Lower leg skin (tissue), 4 donors: ENCODE measurements around the gene IVNS1ABP. TPM values are rescaled to one million over a fixed set of nuclear protein-coding genes. Genes with fewer than 3 reads are reported as not detected.

Experiments
- DNase-seq, 2 donors: peaks; one replicate each; pipeline ENCODE4 v3.0.0-alpha.2; 2019; ENCODE audit warnings: low spot score in 2 of 2
- H3K4me3 ChIP-seq: fragments of 200-600 bp; sonication (generic); 2 replicates; pipeline ENCODE4 v1.5.1; 2017; ENCODE audit warnings: mild to moderate bottlenecking, low read depth; ENCODE audit not compliant: poor library complexity, severe bottlenecking
- POLR2A ChIP-seq, 2 donors: fragments of 450-650 bp; IDR thresholded peaks; one replicate each; pipeline ENCODE4 v1.6.1; 2016 to 2017; ENCODE audit warnings: antibody characterized with exemption in 2 of 2, mild to moderate bottlenecking in 1 of 2, moderate library complexity in 1 of 2
- WGBS, 2 donors: methylation state at CpG; one replicate each; pipeline ENCODE4 v1.1.5; 2018; 5-methylcytosine and 5-hydroxymethylcytosine counted together
- intact Hi-C: fragments of 100-400 bp; cut with DNase I; formaldehyde crosslinking; loops from one replicate; pipeline ENCODE4 v1.15.0; 2023; ENCODE audit warnings: low total_unique reads
- total RNA-seq, 4 donors: library from RNA; depleted of rRNA; stranded (reverse); fragments of >200 nt; gene quantifications; one replicate each; pipeline ENCODE4 v1.1.0, GENCODE V29; 2016
- TF ChIP-seq, protein P1 (sequence below), 3 donors: fragments of 450-650 bp; IDR thresholded peaks; one replicate each; pipeline ENCODE4 v1.5.1; 2016; ENCODE audit warnings: antibody characterized with exemption in 3 of 3, mild to moderate bottlenecking in 3 of 3, moderate library complexity in 2 of 3

IVNS1ABP gene
- total RNA-seq, 4 donors from 2014 or later = 68.8 to 124 (median 97.7) TPM

DNA sequence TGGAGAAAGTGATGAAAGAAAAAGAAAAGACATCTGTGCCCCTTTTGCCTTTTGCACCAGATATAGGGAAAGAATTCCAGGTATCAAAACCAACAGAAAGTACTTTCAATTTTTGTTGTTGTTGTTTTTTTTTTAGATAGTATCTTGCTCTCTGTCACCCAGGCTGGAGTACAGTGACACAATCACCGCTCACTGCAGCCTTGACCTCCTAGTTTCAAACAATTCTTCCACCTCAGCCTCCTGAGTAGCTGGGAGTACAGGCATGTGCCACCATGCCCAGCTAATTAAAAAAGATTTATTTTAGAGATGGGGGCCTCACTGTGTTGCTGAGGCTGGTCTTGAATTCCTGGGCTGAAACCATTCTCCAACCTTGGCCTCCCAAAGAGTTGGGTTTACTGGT, 31.3 kb upstream of the IVNS1ABP start:
- WGBS, 2 donors = 94 to 100% methylated on average over 1 of the region's 1 CpG
- H3K4me3 ChIP-seq = no peak overlapping the region
- DNase-seq = no peak
- TF ChIP-seq POLR2A (IDR thresholded peaks at IDR 0.05) = no peak
- TF ChIP-seq, protein P1, sequence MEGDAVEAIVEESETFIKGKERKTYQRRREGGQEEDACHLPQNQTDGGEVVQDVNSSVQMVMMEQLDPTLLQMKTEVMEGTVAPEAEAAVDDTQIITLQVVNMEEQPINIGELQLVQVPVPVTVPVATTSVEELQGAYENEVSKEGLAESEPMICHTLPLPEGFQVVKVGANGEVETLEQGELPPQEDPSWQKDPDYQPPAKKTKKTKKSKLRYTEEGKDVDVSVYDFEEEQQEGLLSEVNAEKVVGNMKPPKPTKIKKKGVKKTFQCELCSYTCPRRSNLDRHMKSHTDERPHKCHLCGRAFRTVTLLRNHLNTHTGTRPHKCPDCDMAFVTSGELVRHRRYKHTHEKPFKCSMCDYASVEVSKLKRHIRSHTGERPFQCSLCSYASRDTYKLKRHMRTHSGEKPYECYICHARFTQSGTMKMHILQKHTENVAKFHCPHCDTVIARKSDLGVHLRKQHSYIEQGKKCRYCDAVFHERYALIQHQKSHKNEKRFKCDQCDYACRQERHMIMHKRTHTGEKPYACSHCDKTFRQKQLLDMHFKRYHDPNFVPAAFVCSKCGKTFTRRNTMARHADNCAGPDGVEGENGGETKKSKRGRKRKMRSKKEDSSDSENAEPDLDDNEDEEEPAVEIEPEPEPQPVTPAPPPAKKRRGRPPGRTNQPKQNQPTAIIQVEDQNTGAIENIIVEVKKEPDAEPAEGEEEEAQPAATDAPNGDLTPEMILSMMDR (IDR thresholded peaks at IDR 0.05) = no peak
- intact Hi-C loops = no loop called here

DNA sequence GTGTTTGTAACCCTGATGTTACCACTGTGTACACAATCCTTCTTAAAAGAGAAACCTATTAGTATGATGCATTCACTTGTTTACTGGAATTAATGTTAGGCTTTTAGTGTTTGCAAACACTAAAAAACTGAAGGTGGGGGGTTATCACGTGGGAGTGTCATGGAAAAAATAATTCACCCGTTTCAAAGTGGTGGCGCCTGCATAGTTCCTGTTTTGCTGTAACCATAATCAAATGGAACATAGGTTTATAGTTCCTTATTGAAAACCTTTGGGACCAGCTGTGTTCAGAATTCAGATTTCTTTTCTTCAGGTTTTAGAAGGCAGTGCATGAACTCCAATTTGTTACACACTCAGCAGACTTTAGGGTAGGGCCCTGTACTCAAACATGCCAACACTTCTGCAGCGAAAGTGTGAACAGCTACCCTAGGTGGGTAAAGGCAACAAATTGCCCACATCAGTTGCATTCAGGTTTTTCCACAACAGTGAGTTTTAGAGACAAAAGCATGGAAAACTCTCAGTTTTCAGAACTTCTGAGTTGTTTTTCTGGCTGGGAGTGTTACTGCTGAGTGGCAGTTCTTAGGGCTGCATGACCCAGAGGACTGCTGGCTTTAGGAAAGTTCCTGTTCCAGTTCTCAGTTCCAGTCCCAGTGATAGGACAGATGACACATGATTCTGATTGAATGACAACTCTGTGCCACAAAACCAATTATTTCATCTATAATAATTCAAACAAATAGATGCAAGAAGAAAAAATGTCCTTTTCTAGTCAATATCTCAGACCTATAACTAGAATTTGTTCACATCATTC, 29.1 kb upstream of the IVNS1ABP start:
- no peak for DNase-seq
- 67 to 77% methylated on average over 4 of the region's 4 CpGs for WGBS, 2 donors

DNA sequence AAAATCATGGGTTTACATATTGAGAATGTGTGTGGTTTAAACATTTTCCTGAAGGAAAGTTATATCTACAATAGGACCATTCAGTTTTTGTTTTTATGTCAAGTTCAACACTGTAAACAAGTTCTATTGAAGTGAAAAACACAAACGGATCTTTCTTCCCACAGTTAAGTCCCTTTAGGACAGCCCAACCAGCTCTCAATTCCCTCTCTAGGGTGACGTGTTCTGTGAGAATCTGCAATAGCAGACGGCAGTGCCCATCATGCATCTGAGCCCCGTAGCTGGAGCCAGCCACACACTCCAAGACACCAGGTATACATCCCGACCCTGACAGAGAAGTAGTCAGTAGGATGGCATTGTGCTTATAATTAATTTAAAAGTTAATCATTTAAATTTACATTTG, 26.3 kb upstream of the IVNS1ABP start:
- no peak for DNase-seq
- TF ChIP-seq, protein P1 (IDR thresholded peaks at IDR 0.05) = no peak
- TF ChIP-seq POLR2A (IDR thresholded peaks at IDR 0.05) = no peak
- intact Hi-C loops = no loop called here
- no peak overlapping the region for H3K4me3 ChIP-seq
- WGBS, 2 donors = 81 to 82% methylated on average over 5 of the region's 5 CpGs

More for the DNA sequence above, 29.1 kb upstream of the IVNS1ABP start:
- intact Hi-C loops = no loop called here
- no peak overlapping the region for H3K4me3 ChIP-seq
- TF ChIP-seq POLR2A (IDR thresholded peaks at IDR 0.05) = no peak

DNA sequence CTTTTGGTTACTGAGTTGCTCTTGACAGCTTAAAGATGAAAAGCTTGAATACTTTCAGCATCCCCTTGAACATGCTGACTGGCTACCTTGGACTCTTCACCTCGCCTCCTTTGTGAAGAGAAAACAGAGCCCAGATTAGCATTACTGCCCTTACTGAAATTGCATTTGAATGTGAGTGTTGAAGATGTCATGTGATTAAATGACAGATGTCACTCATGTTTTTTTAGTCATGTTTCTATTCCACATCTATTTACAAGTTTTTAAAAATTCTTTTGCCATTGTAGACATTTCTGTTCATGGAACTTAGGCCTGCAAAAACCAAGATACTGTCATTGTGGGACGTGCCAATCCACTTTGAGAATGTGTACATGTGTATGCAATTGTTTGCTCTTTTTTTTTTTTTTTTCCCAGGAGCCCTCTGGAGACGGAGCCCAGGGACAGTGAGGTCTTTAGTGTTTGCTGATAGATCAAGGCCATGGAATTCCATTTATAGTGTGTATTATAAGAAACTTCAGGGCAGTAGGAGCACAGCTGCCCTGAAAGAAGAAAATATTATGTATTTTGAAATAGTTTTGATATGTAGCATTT, 25.7 kb upstream of the IVNS1ABP start:
- no peak for DNase-seq
- intact Hi-C loops = no loop called here
- TF ChIP-seq, protein P1 (IDR thresholded peaks at IDR 0.05) = no peak
- no peak for TF ChIP-seq POLR2A (IDR thresholded peaks at IDR 0.05)
- no peak overlapping the region for H3K4me3 ChIP-seq
- 80 to 87% methylated on average over 3 of the region's 3 CpGs for WGBS, 2 donors

DNA sequence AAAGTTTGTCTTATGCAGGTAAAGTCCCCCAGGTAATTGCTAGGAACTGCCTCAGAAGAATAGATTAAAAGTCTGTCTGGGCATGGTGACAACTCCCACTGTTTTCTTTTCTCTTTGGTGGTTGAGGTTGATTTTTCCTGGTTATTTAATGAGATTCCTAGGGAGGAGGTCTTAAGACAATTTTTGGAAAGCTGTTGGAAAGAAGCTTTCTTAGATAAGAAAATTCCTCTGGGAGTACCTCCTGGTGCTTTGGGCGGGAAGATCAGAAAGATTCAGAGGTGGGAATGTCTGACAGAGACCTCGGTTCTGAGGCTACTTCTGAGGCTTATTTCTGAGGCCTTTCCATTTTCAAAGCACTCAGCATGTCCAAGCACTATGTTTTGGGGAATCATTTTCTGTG, 25.0 kb upstream of the IVNS1ABP start:
- 87 to 90% methylated on average over 2 of the region's 2 CpGs for WGBS, 2 donors

DNA sequence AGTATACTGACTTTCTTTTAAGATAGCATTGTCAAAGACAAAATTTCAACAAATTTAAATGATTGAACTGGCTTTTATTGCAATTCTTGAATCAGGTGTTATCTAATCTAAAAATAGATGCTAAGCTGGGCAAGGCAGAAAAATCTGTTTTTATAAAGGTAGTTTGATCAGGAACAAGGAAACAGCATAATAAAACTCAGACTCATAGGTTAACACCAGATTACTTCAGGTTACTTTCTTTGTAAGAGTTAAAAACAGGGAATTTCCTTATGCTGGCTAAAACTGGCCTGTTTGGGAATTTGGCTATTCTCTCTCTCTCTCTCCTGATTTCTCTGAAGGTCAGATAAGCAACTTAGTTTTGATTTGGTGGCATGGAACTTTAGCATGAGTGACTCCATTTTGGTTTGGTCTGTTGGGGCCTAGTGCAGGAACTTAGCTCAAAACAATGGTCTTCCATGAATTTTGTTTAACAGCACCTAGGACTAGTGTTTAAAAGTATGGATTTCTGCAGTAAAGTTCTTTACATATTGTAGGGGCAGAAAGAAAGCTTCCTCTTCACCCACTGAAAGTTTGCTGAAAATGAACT, 24.2 kb upstream of the IVNS1ABP start:
- intact Hi-C loops = no loop called here
- no peak overlapping the region for H3K4me3 ChIP-seq
- TF ChIP-seq POLR2A (IDR thresholded peaks at IDR 0.05) = no peak
- TF ChIP-seq, protein P1 (IDR thresholded peaks at IDR 0.05) = no peak
- no peak for DNase-seq

More for the DNA sequence above, 25.0 kb upstream of the IVNS1ABP start:
- TF ChIP-seq, protein P1 (IDR thresholded peaks at IDR 0.05) = no peak
- no peak for TF ChIP-seq POLR2A (IDR thresholded peaks at IDR 0.05)
- DNase-seq = no peak
- intact Hi-C loops = no loop called here
- no peak overlapping the region for H3K4me3 ChIP-seq
